GM23338 (cell line): Measurements from ENCODE around the gene SRGAP1. TPM values are rescaled to one million over a fixed set of nuclear protein-coding genes. Genes with fewer than 3 reads are reported as not detected.

Experiments
- ATAC-seq: fragments of 200-7000 bp; cut with Tn5 transposase; 3 replicates; pipeline ENCODE4 v1.9.1; 2020
- DNase-seq: peaks from one replicate; pipeline ENCODE4 v3.0.0-alpha.2; 2015; ENCODE audit warnings: low spot score
- H2AFZ ChIP-seq: fragments of 200-600 bp; sonication (generic); 2 replicates; pipeline ENCODE4 v1.8.0; 2016; ENCODE audit warnings: antibody characterized with exemption, mild to moderate bottlenecking, moderate library complexity
- H3F3A ChIP-seq: fragments of 200-600 bp; sonication (generic); replicated peaks from 2 replicates; pipeline ENCODE4 v1.8.0; 2017; ENCODE audit warnings: antibody characterized with exemption, mixed run types, low read depth
- H3K27ac ChIP-seq: fragments of 200-600 bp; sonication (generic); 2 replicates; pipeline ENCODE4 v1.6.1; 2016; ENCODE audit warnings: low read depth
- H3K27me3 ChIP-seq: fragments of 200-600 bp; sonication (generic); 2 replicates; pipeline ENCODE4 v1.8.0; 2016; ENCODE audit warnings: mild to moderate bottlenecking, mixed run types, moderate library complexity; ENCODE audit not compliant: insufficient read depth
- H3K36me3 ChIP-seq: fragments of 200-600 bp; sonication (generic); 2 replicates; pipeline ENCODE4 v1.8.0; 2016; ENCODE audit warnings: mild to moderate bottlenecking; ENCODE audit not compliant: insufficient read depth
- H3K4me1 ChIP-seq: fragments of 200-600 bp; sonication (generic); 2 replicates; pipeline ENCODE4 v1.8.0; 2016; ENCODE audit warnings: mild to moderate bottlenecking, moderate library complexity; ENCODE audit not compliant: insufficient read depth
- H3K4me2 ChIP-seq: fragments of 200-600 bp; sonication (generic); 2 replicates; pipeline ENCODE4 v1.7.1; 2017; ENCODE audit warnings: mixed run types
- H3K4me3 ChIP-seq: fragments of 200-600 bp; sonication (generic); 2 replicates; pipeline ENCODE4 v1.6.1; 2016; ENCODE audit warnings: mixed run types
- H3K79me2 ChIP-seq: fragments of 200-600 bp; sonication (generic); replicated peaks from 2 replicates; pipeline ENCODE4 v1.8.0; 2017; ENCODE audit warnings: mild to moderate bottlenecking; ENCODE audit not compliant: insufficient read depth
- H3K9me2 ChIP-seq: fragments of 200-600 bp; sonication (generic); 2 replicates; pipeline ENCODE4 v1.8.0; 2017; ENCODE audit not compliant: insufficient read depth
- H4K20me1 ChIP-seq: fragments of 200-600 bp; sonication (generic); replicated peaks from 2 replicates; pipeline ENCODE4 v1.8.0; 2017; ENCODE audit warnings: mild to moderate bottlenecking; ENCODE audit not compliant: insufficient read depth
- H3K27ac Mint-ChIP-seq: 2 replicates; pipeline ENCODE4 v1.8.0; 2020; ENCODE audit warnings: inconsistent platforms, mild to moderate bottlenecking, moderate library complexity, mixed read lengths
- H3K27me3 Mint-ChIP-seq: 3 replicates; pipeline ENCODE4 v1.8.0; 2022; ENCODE audit warnings: low read depth, mild to moderate bottlenecking, moderate library complexity, mixed read lengths, inconsistent platforms; ENCODE audit not compliant: insufficient read depth, poor library complexity
- H3K36me3 Mint-ChIP-seq: 3 replicates; pipeline ENCODE4 v1.8.0; 2021; ENCODE audit warnings: low read depth, mild to moderate bottlenecking, inconsistent platforms, moderate library complexity, mixed read lengths
- H3K4me1 Mint-ChIP-seq: 3 replicates; pipeline ENCODE4 v1.8.0; 2020; ENCODE audit warnings: mild to moderate bottlenecking, inconsistent platforms, mixed read lengths
- H3K4me3 Mint-ChIP-seq: 3 replicates; pipeline ENCODE4 v1.8.0; 2021; ENCODE audit warnings: moderate library complexity, mild to moderate bottlenecking, inconsistent platforms, mixed read lengths
- H3K9me3 Mint-ChIP-seq: 3 replicates; pipeline ENCODE4 v1.8.0; 2020; ENCODE audit warnings: moderate library complexity, mild to moderate bottlenecking, inconsistent platforms, mixed read lengths
- CTCF ChIP-seq, 2 experiments: fragments of 200-600 bp in 1 of 2; sonication (generic) in 1 of 2; conservative IDR thresholded peaks; 2 replicates each; pipeline versions ENCODE4 v1.5.1 to v1.6.1; 2016 to 2017; ENCODE audit warnings: antibody characterized with exemption in 2 of 2, low read depth in 2 of 2, mild to moderate bottlenecking in 2 of 2, moderate library complexity in 1 of 2
- EZH2 ChIP-seq: fragments of 200-600 bp; sonication (generic); IDR thresholded peaks from one replicate; pipeline ENCODE4 v1.8.0; 2017; ENCODE audit warnings: antibody characterized with exemption, mild to moderate bottlenecking, low read depth; ENCODE audit not compliant: unreplicated experiment
- EZH2phosphoT487 ChIP-seq: fragments of 200-600 bp; sonication (generic); IDR thresholded peaks from one replicate; pipeline ENCODE4 v1.8.1; 2018; ENCODE audit warnings: antibody characterized with exemption; ENCODE audit not compliant: unreplicated experiment
- JUNB ChIP-seq: IDR thresholded peaks from one replicate; pipeline ENCODE4 v1.6.1; 2016; ENCODE audit warnings: antibody characterized with exemption; ENCODE audit not compliant: unreplicated experiment
- NANOG ChIP-seq: IDR thresholded peaks from 2 replicates; pipeline ENCODE4 v1.6.1; 2016; ENCODE audit warnings: antibody characterized with exemption, borderline replicate concordance
- POLR2AphosphoS5 ChIP-seq: IDR thresholded peaks from 2 replicates; pipeline ENCODE4 v1.6.1; 2016; ENCODE audit warnings: antibody characterized with exemption, low read depth
- REST ChIP-seq: IDR thresholded peaks from one replicate; pipeline ENCODE4 v1.6.1; 2018; ENCODE audit warnings: antibody characterized with exemption; ENCODE audit not compliant: unreplicated experiment
- STAT1 ChIP-seq: IDR thresholded peaks from one replicate; pipeline ENCODE4 v1.6.1; 2016; ENCODE audit warnings: antibody characterized with exemption; ENCODE audit not compliant: unreplicated experiment
- ZNF114 ChIP-seq: fragments of 250-450 bp; sonication (Bioruptor Pico); IDR thresholded peaks from 2 replicates; pipeline ENCODE4 v1.5.0; 2020; ENCODE audit warnings: mild to moderate bottlenecking, moderate library complexity
- ZNF331 ChIP-seq: fragments of 250-450 bp; sonication (Bioruptor Pico); IDR thresholded peaks from 2 replicates; pipeline ENCODE4 v1.5.0; 2020; ENCODE audit warnings: low read depth, mild to moderate bottlenecking, moderate library complexity
- ZNF462 ChIP-seq: fragments of 250-450 bp; sonication (Bioruptor Pico); IDR thresholded peaks from 2 replicates; pipeline ENCODE4 v1.5.0; 2020; ENCODE audit warnings: mild to moderate bottlenecking, moderate library complexity
- polyA plus RNA-seq: library from polyadenylated mRNA; unstranded; fragments of >200 nt; fragmentation: Nextera tagmentation; extraction: Ambion mirVana; gene quantifications from 2 replicates; pipeline ENCODE4 v1.2.1, GENCODE V29; 2016
- total RNA-seq: library from RNA; depleted of rRNA; stranded (reverse); fragments of >200 nt; shearing (Covaris generic); gene quantifications from 2 replicates; pipeline ENCODE4 v1.2.3, GENCODE V29; 2014

Gene SRGAP1
- total and polyA plus RNA-seq, 2 experiments from 2014 or later, result 6.1 to 8.1 TPM

GRCh38 chr12:64085996-64086395 is 241.5 kb downstream of the SRGAP1 start (continued):
- TF ChIP-seq CTCF (conservative IDR thresholded peaks at IDR 0.05; ENCODE audit: low read depth in 2 of 2), result no peak
- TF ChIP-seq EZH2phosphoT487, result no peak
- no peak for TF ChIP-seq EZH2

GRCh38 chr12:64086946-64087345 is 242.4 kb downstream of the SRGAP1 start:
- H3K27me3 Mint-ChIP-seq, result peaks cover 2% of the 10 kb centered on the region
- Histone ChIP-seq H3K4me2 (no peak overlapping the region), H4K20me1 (no peaks in the 10 kb centered on the region), H3K9me2 (no peaks in the 10 kb centered on the region), H3K36me3 (no peaks in the 10 kb centered on the region), H3K4me3 (no peak overlapping the region), H2AFZ (no peak overlapping the region), H3K4me1 (peaks cover 12% of the 10 kb centered on the region; the same call in 1 of the 2 replicates), H3K27me3 (no peaks in the 10 kb centered on the region), H3K79me2 (no peaks in the 10 kb centered on the region), H3F3A (no peaks in the 10 kb centered on the region), H3K27ac (no peak overlapping the region)
- H3K36me3 Mint-ChIP-seq, result no peaks in the 10 kb centered on the region; the same call in 2 of the 3 replicates
- no peaks in the 10 kb centered on the region for H3K9me3 Mint-ChIP-seq
- no peak for DNase-seq
- peaks cover 22% of the 10 kb centered on the region for H3K4me1 Mint-ChIP-seq
- no peak for ATAC-seq
- H3K4me3 Mint-ChIP-seq, result no peak overlapping the region
- no peak overlapping the region for H3K27ac Mint-ChIP-seq
- no peak for TF ChIP-seq ZNF331 (CRISPR knock-in tag)
- TF ChIP-seq JUNB, result no peak
- no peak for TF ChIP-seq ZNF462 (CRISPR knock-in tag)
- TF ChIP-seq EZH2, result no peak
- no peak for TF ChIP-seq EZH2phosphoT487
- no peak for TF ChIP-seq STAT1
- no peak for TF ChIP-seq REST
- TF ChIP-seq CTCF (conservative IDR thresholded peaks at IDR 0.05; ENCODE audit: low read depth in 2 of 2), result no peak
- TF ChIP-seq ZNF114 (CRISPR knock-in tag), result no peak
- TF ChIP-seq NANOG, result no peak
- no peak for TF ChIP-seq POLR2AphosphoS5
